DOHH2 (cell line): ENCODE results near the gene SMIM22.

Experiments used
- EZH2phosphoT487 ChIP-seq: fragments of 200-600 bp; sonication (generic); IDR thresholded peaks from 2 replicates; pipeline ENCODE4 v1.6.1; 2017; ENCODE audit warnings: borderline replicate concordance, mild to moderate bottlenecking, antibody characterized with exemption, low read length, moderate library complexity, mixed read lengths
- TF ChIP-seq, protein P1 (sequence below): fragments of 200-600 bp; sonication (generic); IDR thresholded peaks from one replicate; pipeline ENCODE4 v1.5.1; 2014; ENCODE audit warnings: antibody characterized with exemption, mild to moderate bottlenecking, low read depth, low read length; ENCODE audit not compliant: poor library complexity, severe bottlenecking

DNA sequence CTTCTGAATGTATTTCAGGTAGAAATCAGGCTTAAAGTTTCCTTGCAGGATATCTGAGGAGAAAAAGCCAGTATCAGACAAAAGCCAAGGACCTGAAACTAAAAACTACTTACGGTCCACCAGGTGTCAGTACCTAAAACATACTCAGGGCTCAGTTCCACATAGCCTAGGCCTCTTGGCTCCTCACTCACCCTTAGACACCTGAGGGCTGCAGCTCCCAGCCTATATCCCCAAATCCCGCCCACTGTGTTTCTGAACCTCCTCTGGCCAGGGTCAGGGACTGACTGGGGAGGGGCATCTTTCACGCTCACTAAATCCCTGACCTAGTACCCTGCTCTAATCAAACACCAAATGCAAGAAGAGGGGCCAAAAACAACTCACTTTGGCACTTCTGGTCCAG, 16.1 kb downstream of the SMIM22 start:
- TF ChIP-seq, protein P1, sequence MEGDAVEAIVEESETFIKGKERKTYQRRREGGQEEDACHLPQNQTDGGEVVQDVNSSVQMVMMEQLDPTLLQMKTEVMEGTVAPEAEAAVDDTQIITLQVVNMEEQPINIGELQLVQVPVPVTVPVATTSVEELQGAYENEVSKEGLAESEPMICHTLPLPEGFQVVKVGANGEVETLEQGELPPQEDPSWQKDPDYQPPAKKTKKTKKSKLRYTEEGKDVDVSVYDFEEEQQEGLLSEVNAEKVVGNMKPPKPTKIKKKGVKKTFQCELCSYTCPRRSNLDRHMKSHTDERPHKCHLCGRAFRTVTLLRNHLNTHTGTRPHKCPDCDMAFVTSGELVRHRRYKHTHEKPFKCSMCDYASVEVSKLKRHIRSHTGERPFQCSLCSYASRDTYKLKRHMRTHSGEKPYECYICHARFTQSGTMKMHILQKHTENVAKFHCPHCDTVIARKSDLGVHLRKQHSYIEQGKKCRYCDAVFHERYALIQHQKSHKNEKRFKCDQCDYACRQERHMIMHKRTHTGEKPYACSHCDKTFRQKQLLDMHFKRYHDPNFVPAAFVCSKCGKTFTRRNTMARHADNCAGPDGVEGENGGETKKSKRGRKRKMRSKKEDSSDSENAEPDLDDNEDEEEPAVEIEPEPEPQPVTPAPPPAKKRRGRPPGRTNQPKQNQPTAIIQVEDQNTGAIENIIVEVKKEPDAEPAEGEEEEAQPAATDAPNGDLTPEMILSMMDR = no peak
- no peak for TF ChIP-seq EZH2phosphoT487
